Karpas-422 (cell line): ENCODE results near the gene ARID1B. TPM values are rescaled to one million over a fixed set of nuclear protein-coding genes. Genes with fewer than 3 reads are reported as not detected.
A peak's percentile ranks its signal among the peaks of the same experiment; 100 is the strongest.

Experiments
- DNase-seq: peaks from one replicate; pipeline ENCODE4 v3.0.0-alpha.2; 2015
- H2AFZ ChIP-seq: fragments of 200-600 bp; sonication (generic); 2 replicates; pipeline ENCODE4 v1.6.1; 2014; ENCODE audit warnings: antibody characterized with exemption, low read length, mixed read lengths
- H3K27ac ChIP-seq: fragments of 200-600 bp; sonication (generic); 2 replicates; pipeline ENCODE4 v1.5.1; 2014; ENCODE audit warnings: mild to moderate bottlenecking, low read length, moderate library complexity
- H3K27me3 ChIP-seq: fragments of 200-600 bp; sonication (generic); 2 replicates; pipeline ENCODE4 v1.6.1; 2014; ENCODE audit warnings: low read length, mixed read lengths
- H3K36me3 ChIP-seq: fragments of 200-600 bp; sonication (generic); 2 replicates; pipeline ENCODE4 v1.6.1; 2014; ENCODE audit warnings: low read length, mixed read lengths; ENCODE audit not compliant: insufficient read depth
- H3K4me1 ChIP-seq: fragments of 200-600 bp; sonication (generic); 2 replicates; pipeline ENCODE4 v1.6.1; 2014; ENCODE audit warnings: mild to moderate bottlenecking, low read length, mixed read lengths
- H3K4me2 ChIP-seq: fragments of 200-600 bp; sonication (generic); 2 replicates; pipeline ENCODE4 v1.6.1; 2014; ENCODE audit warnings: low read length, low read depth, mild to moderate bottlenecking; ENCODE audit not compliant: poor library complexity, severe bottlenecking
- H3K4me3 ChIP-seq: fragments of 200-600 bp; sonication (generic); 2 replicates; pipeline ENCODE4 v1.5.1; 2014; ENCODE audit warnings: mild to moderate bottlenecking, antibody characterized with exemption, low read length, mixed read lengths
- H3K79me2 ChIP-seq: fragments of 200-600 bp; sonication (generic); 2 replicates; pipeline ENCODE4 v1.6.1; 2014; ENCODE audit warnings: mild to moderate bottlenecking, low read length, mixed read lengths
- H3K9ac ChIP-seq: fragments of 200-600 bp; sonication (generic); 2 replicates; pipeline ENCODE4 v1.6.0; 2014; ENCODE audit warnings: low read length
- H3K9me2 ChIP-seq: fragments of 200-600 bp; sonication (generic), shearing (Covaris generic); replicated peaks from 2 replicates; pipeline ENCODE4 v1.6.0; 2014; ENCODE audit warnings: mild to moderate bottlenecking, low read length, moderate library complexity; ENCODE audit not compliant: insufficient read depth
- H3K9me3 ChIP-seq: fragments of 300-700, 200-600 bp; sonication (generic); 2 replicates; pipeline ENCODE4 v1.6.1; 2014; ENCODE audit warnings: low read length, mixed read lengths
- H4K20me1 ChIP-seq: fragments of 200-600 bp; sonication (generic); 2 replicates; pipeline ENCODE4 v1.6.1; 2014; ENCODE audit warnings: mild to moderate bottlenecking, antibody characterized with exemption, low read length, low read depth; ENCODE audit not compliant: insufficient read depth
- total RNA-seq: library from RNA; depleted of rRNA; stranded (reverse); fragments of >200 nt; shearing (Covaris generic); gene quantifications from 2 replicates; pipeline ENCODE4 v1.2.3, GENCODE V29; 2014; ENCODE audit warnings: low replicate concordance

ARID1B gene
- total RNA-seq, 1 experiment from 2014 or later = 174 TPM

DNA sequence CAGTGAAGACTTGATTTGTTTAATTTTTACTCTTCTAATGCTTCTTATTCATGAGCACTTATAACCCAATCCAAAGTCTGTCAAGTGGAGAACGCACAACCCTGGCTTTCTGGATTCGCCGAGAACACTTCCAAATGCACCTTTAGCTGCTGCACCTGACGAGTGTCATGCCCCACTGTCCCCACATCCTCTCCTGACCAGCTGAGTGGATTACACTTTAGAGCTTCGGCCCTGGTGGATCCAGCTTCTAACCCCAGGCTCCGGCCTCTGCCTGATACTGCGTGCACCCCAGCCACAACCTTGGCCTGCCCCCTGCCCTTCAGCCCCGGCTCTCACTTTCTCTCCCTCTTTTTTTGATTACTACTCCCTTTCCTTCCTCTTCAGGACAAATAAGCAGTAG lies 287.3 kb downstream of the ARID1B start:
- no peaks in the 10 kb centered on the region for H4K20me1 ChIP-seq
- peak overlapping the region; percentile 73 for H3K4me2 ChIP-seq

DNA sequence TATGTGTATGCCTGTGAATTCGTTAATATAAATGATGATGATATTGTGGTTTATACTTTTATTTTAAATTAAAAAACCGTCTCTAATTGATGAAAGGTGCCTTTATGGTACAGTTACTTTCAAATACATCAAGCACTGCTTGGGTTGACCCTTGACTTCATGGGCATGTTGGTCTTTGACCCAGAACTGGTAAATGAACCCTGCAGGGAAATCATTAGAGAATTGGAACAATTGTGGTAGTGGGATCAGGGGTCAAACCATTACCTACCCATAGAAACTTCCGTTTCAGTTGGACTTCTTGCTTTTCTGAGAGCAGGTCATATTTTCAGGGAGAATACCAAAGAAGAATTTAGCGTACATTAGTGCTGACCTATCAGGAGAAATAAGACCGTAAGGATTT lies 288.2 kb downstream of the ARID1B start:
- H3K36me3 ChIP-seq = no peaks in the 10 kb centered on the region
- DNase-seq = no peak
- peaks cover 91% of the 10 kb centered on the region for H3K79me2 ChIP-seq
- no peaks in the 10 kb centered on the region for H3K9me3 ChIP-seq
- peak overlapping the region; percentile 73 for H3K4me2 ChIP-seq
- H2AFZ ChIP-seq = no peak overlapping the region
- H4K20me1 ChIP-seq = no peaks in the 10 kb centered on the region
- no peak overlapping the region for H3K9ac ChIP-seq
- no peak overlapping the region for H3K4me3 ChIP-seq
- no peaks in the 10 kb centered on the region for H3K27me3 ChIP-seq
- H3K4me1 ChIP-seq = peaks cover 95% of the 10 kb centered on the region
- peak overlapping the region; percentile 92 for H3K27ac ChIP-seq
- no peaks in the 10 kb centered on the region for H3K9me2 ChIP-seq

More for the DNA sequence above, 287.3 kb downstream of the ARID1B start:
- DNase-seq = no peak
- Histone ChIP-seq H3K27ac (peak overlapping the region; percentile 92), H3K9me2 (no peaks in the 10 kb centered on the region), H3K9ac (no peak overlapping the region), H3K27me3 (no peaks in the 10 kb centered on the region), H2AFZ (no peak overlapping the region), H3K36me3 (no peaks in the 10 kb centered on the region), H3K4me1 (peaks cover 91% of the 10 kb centered on the region), H3K4me3 (no peak overlapping the region; the same call in 1 of the 2 replicates), H3K79me2 (peaks cover 93% of the 10 kb centered on the region), H3K9me3 (no peaks in the 10 kb centered on the region)

DNA sequence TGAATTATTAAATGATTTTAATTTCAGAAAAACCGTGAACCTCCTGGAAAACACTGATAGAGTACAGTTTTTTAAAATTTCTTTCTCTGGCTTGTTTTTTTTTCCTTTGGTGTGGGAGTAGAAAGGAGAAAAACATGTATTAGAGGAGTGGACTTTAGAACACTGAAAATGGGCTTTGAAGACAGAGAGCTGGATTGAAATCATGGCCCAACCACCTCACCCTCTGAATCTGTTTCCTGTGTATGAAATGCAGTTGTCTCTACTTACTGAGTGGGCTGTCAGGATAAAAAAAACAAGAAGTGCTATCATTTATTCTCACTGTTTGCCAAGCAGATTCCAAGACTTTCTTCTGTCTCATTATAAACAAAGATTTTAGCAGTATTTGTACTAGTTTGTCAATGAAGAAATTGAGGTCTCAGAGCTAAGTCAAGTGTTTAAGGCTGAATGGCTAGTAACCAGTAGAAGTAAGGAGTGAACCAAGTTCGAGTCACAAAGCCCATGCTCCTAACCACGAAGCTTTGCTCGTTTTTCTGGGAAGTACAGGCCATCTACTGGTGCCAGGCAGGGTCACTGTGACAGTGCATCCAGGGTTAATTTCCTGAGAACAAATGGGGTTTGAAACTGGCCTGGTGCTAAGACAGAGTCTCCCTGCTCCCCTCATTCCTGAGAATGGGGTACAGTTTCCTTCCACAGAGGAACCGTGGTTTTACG lies 289.8 kb downstream of the ARID1B start:
- Histone ChIP-seq H3K4me1 (peaks cover 98% of the 10 kb centered on the region), H4K20me1 (no peaks in the 10 kb centered on the region), H3K9me3 (no peaks in the 10 kb centered on the region), H3K27me3 (no peaks in the 10 kb centered on the region), H3K9ac (peak overlapping the region; percentile 57), H3K4me3 (peak overlapping the region; percentile 24; the same call in 1 of the 2 replicates), H3K4me2 (peak overlapping the region; percentile 73), H3K36me3 (no peaks in the 10 kb centered on the region), H2AFZ (no peak overlapping the region), H3K9me2 (no peaks in the 10 kb centered on the region), H3K27ac (peak overlapping the region; percentile 92), H3K79me2 (peaks cover 93% of the 10 kb centered on the region)
- DNase-seq = peak; percentile 54

DNA sequence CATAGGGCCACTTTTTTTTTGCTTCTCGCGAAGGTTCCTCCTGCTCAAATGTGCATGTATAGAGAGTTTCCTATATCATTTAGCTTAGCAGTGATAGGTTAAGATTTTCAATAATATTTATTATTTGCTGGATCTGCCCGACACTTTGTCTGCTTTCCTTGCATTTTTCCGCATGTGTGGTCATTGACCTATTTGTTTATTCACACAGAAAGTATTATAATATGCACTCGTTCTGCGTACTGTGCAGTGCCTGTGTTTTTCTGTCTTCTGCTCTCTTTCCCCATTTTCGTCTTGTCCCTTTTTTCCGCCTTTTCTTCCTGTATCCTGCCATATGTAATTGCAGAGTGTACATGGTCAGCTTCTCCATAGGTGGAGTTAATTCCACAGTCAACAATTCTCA lies 290.3 kb downstream of the ARID1B start:
- Histone ChIP-seq H3K9me2 (no peaks in the 10 kb centered on the region), H3K9me3 (no peaks in the 10 kb centered on the region), H3K36me3 (no peaks in the 10 kb centered on the region), H3K4me2 (peak overlapping the region; percentile 73), H3K27ac (peak overlapping the region; percentile 92), H3K4me1 (peaks cover 99% of the 10 kb centered on the region), H3K9ac (peak overlapping the region; percentile 57), H3K79me2 (peaks cover 93% of the 10 kb centered on the region), H4K20me1 (no peaks in the 10 kb centered on the region), H2AFZ (no peak overlapping the region), H3K4me3 (peak overlapping the region; percentile 47; the same call in 1 of the 2 replicates), H3K27me3 (no peaks in the 10 kb centered on the region)
- no peak for DNase-seq

DNA sequence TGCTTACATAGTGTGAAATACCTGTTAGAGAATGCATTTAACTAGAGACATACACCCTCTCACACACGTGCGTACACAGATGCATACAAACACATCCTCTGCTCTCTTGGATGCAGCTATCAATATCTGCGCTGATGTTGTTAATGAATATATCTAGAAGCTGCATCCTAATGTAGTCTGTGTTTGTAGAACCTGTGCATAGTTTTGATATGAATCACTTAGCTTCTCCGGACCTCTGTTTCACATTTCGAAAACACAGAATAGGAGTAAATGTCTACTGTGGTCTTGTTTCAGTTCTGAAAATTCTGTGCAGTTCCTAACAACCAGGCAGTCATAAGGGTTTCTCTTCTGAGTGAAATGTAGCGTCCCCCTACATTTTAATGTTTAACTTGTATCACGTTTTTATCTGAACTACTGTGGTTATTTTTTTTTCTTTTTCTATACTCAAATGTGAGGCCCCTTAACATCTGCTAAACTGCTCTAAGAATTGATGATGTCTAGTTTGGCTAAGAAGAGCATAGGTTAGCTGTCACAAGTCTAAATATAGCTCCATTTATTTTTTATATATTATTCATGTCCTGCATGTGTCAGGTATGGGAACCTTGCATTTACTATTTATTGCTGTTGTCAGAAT lies 291.6 kb downstream of the ARID1B start:
- no peaks in the 10 kb centered on the region for H4K20me1 ChIP-seq
- H3K4me2 ChIP-seq = peak overlapping the region; percentile 73
- DNase-seq = peak; percentile 60
- H3K4me1 ChIP-seq = peaks cover 98% of the 10 kb centered on the region
- peak overlapping the region; percentile 92 for H3K27ac ChIP-seq
- no peaks in the 10 kb centered on the region for H3K27me3 ChIP-seq
- H3K9me2 ChIP-seq = no peaks in the 10 kb centered on the region
- H3K4me3 ChIP-seq = peak overlapping the region; percentile 47
- no peaks in the 10 kb centered on the region for H3K9me3 ChIP-seq
- no peak overlapping the region for H2AFZ ChIP-seq
- H3K9ac ChIP-seq = peak overlapping the region; percentile 57
- 0 out of 2 replicates have a peak, but pooled peaks cover 4% of the 10 kb centered on the region for H3K36me3 ChIP-seq
- H3K79me2 ChIP-seq = peaks cover 95% of the 10 kb centered on the region

DNA sequence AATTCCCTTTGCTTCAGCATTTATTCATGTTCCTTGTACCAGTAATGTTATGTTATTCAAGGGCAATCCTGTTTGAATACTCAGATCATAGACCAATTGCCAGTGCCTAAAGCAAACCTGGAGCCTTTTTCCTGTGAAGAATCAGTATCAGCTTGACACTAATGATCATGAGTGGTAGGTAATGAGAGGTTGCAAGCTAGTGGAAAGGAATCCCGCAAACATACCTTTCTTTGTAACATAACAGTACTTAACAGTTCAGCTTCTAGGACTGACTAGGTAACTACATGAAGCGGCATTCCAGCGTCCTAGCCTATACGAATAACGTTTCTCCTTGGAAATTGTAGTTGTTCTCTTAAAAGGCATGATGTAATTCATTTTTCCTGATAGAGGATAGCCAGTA lies 292.4 kb downstream of the ARID1B start:
- no peak overlapping the region for H2AFZ ChIP-seq
- no peaks in the 10 kb centered on the region for H3K9me2 ChIP-seq
- H3K4me2 ChIP-seq = peak overlapping the region; percentile 73
- peaks cover 95% of the 10 kb centered on the region for H3K79me2 ChIP-seq
- DNase-seq = no peak
- no peaks in the 10 kb centered on the region for H4K20me1 ChIP-seq
- H3K9ac ChIP-seq = peak overlapping the region; percentile 57
- peak overlapping the region; percentile 92 for H3K27ac ChIP-seq
- 0 out of 2 replicates have a peak, but pooled peaks cover 5% of the 10 kb centered on the region for H3K36me3 ChIP-seq
- peak overlapping the region; percentile 47 for H3K4me3 ChIP-seq
- H3K27me3 ChIP-seq = no peaks in the 10 kb centered on the region
- no peaks in the 10 kb centered on the region for H3K9me3 ChIP-seq
- peaks cover 95% of the 10 kb centered on the region for H3K4me1 ChIP-seq

DNA sequence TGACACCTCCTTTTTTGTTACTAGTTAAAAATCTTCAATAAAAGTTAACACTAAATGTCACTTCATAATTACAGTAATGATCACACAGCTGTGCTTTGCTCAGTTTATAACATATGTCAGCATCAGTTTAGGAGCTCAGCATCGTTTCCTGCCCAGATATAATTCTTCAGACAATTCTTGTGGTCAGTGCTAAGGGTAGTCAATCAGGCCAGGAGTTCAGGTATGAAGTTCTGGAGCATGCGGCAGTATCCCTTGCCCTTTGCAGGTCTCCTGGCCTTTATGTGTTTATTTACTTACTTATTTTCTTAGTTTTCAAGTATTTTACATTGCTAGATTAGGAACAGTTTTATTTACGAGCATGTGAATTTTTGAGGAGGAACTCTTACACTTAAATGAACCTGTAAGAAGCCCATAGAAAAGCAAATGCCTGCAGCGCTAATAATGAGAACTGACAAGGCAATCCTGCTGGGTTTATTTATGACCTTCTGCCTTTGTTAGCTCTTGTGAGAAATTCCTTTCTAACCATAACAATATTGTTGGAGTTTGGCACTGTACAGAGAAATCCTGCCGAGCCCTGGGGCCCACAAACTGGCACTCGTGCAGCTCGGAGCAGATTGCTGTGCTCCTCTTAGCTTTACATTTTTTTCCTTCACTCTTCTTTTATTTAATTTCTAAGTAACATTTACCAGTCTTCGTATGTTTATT lies 293.4 kb downstream of the ARID1B start:
- Histone ChIP-seq H3K4me2 (peak overlapping the region; percentile 73), H3K27ac (peak overlapping the region; percentile 92), H3K36me3 (0 out of 2 replicates have a peak, but pooled peaks cover 5% of the 10 kb centered on the region), H3K9ac (peak overlapping the region; percentile 59), H3K9me2 (no peaks in the 10 kb centered on the region), H3K79me2 (peaks cover 95% of the 10 kb centered on the region), H3K4me3 (peak overlapping the region; percentile 38), H3K4me1 (peaks cover 95% of the 10 kb centered on the region), H3K9me3 (no peaks in the 10 kb centered on the region), H4K20me1 (no peaks in the 10 kb centered on the region), H3K27me3 (no peaks in the 10 kb centered on the region), H2AFZ (no peak overlapping the region)
- peak; percentile 65 for DNase-seq

DNA sequence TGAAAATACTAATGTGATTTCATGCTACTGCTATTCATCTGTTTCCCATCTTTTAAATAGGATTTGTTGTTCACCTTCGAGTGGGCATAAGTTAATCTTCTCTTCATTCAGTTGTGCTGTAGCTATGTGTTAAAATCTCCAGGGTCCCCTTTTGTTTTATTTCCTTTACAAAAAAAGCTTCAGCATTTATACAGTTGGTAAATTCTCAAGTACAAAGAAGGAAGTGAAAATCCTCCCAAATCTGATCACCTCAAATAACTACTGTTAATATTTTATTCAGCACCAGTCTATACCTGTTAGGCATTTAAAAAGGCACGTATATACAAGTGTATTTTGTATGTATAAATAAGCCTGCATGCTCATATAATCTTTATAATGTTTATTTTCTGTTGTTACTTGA lies 294.9 kb downstream of the ARID1B start:
- no peaks in the 10 kb centered on the region for H3K9me3 ChIP-seq
- peak overlapping the region; percentile 59 for H3K9ac ChIP-seq
- peaks cover 97% of the 10 kb centered on the region for H3K79me2 ChIP-seq
- peaks cover 95% of the 10 kb centered on the region for H3K4me1 ChIP-seq
- DNase-seq = peak; percentile 73
- H3K27me3 ChIP-seq = no peaks in the 10 kb centered on the region
- no peaks in the 10 kb centered on the region for H4K20me1 ChIP-seq
- 0 out of 2 replicates have a peak, but pooled peaks cover 5% of the 10 kb centered on the region for H3K36me3 ChIP-seq
- H3K9me2 ChIP-seq = no peaks in the 10 kb centered on the region
- peak overlapping the region; percentile 73 for H3K4me2 ChIP-seq
- H3K4me3 ChIP-seq = peak overlapping the region; percentile 38
- H3K27ac ChIP-seq = peak overlapping the region; percentile 92
- no peak overlapping the region for H2AFZ ChIP-seq
